Measurements from ENCODE around the gene SMIM13.

Gene SMIM13

DNA sequence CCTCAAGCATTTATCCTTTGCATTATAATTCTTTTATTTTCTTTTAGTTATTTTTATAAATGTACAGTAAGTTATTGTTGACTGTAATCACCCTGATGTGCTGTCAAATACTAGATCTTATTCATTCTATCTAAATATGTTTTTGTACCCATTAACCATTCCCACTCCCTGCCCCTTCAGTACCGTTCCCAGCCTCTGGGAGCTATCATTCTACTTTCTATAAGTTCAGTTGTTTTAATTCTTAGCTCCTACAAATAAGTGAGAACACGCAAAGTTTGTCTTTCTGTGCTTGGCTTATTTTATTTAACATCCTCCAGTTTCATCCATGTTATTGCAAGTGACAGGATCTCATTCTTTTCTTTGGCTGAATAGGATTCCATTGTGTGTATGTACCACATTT is 30.3 kb downstream of the SMIM13 start:
- DNase-seq: no peak

DNA sequence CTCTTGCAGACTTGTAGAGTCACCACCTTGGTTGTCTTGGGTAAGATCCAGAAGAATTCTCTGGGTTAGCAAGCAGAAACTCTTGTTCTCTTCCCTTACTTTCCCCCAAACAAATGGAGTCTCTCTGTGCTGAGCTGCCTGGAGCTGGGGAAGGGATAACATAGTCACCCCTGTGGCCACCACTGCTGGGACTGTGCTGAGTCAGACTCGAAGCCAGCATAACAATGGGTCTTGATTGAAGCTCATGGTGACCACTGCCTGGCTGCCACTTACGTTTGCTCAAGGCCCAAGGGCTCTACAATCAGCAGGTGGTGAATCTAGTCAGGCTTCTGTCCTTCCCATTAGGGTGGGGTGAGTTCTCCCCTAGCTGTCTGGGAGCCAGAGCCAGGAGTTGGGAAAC is 33.2 kb downstream of the SMIM13 start:
- no peak for DNase-seq

DNA sequence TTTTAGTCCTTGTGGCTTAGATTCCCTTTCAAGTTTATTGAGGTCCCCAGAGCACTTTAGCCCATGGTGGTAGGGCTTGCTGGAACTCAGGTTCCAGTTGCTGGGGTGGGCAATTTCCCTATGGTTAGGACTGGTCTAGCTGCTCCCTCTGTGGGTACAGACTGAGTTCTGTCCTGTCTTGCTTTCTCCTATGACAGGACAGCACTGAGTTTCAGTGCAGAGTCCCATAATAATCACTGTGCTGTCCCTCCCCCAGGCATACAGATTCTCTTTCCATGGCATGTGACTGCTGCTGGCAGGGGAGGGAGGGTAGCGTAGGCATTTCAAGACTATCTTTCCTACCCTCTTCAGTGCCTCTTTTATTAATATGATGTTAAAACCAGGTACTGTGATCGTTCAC is 35.0 kb downstream of the SMIM13 start:
- no peak for DNase-seq

DNA sequence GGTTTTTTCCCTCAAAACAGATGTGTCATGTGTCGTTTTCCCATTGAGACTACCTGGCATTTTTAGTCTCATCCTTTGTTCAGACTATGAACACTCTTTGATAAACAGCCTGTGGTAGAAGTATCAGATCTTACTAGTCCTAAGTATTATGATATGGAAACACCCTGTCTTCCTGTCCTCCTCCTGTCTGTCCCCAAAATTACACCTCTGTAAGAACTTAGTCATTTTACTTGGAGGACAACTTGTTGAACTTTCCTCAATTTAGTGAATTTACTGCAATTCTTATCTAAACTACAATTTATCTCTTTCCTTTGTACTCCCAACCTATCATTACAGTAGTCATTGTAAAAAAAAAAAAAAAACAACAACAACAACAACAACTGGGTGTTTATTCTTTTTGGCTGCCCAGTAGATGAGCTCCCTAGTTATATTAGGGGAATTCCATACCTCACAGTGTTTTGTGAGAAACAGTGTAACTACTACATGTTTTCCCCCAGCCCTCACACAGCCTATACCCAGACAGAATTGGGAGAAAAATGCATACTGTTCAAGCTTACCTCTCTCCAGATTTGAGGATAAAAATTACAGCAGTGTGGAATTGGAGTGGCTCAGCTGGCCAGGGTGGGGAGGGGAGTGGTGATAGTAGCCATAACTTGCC is 36.4 kb downstream of the SMIM13 start:
- DNase-seq: no peak

DNA sequence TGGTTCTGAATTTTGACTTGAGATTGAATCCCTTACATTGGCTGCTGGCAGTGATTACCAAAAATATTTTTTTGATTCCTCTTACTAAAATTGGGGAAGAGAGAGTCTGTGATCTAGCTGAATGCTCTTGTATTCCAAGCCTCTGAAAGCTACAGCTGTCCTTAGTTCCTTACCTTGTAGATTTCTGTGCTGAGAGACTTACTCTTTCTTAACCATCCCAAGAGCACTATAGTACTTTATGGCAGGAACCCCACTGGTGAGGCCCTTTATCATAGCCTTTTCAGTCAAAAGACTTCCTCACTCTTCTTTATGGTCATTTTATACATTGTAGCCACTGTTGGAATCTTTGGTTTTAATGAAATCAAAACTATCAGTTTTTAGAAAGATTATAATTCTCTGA is 37.0 kb downstream of the SMIM13 start:
- DNase-seq: no peak

DNA sequence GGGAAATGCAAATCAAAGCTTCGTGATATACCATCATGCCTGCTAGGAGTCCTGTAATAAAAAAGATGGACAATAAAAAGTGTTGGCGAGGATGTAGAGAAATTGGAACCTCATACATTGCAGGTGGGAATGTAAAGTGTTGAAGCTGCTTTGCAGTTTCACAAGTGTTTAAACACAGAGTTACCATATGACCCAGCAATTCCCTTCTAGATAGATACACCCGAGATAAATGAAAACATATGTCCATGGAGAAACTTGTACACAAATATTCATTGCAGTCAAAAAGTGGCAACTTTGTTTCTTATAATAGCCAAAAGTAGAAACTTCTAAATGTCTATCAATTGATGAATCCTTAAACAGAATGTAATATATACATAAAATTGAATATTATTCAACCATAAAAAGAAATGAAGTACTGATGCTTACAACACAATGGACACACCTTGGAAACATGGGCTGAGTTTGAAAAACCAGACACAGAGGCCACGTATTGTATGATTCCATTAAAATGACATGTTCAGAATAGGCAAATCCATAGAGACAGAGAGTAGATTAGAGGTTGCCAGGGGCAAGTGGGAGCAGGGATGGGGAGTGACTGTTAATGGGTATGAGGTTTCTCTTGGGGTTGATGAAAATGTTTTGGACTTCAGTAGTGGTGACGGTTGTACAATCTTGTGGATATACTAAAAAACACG is 38.7 kb downstream of the SMIM13 start:
- no peak for DNase-seq

DNA sequence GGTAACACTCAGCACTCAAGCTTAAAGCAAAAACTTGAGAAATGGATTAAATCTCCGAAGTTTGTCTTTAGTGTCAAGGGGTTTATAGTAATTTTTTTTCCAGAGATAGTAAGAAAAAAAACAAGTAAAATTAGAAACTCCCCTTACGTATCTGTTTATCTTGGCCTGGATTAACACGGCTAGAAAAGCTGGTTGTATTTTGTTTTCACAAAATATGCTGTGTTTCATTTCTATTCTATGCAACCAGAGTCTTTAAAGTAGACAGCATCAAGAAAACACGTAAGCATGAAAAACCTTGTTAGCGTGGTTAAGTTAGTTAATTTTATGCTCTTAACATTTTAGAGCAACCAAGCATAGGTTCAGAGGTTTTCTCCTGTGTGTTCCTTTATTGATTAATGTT is 39.6 kb downstream of the SMIM13 start:
- DNase-seq: no peak

DNA sequence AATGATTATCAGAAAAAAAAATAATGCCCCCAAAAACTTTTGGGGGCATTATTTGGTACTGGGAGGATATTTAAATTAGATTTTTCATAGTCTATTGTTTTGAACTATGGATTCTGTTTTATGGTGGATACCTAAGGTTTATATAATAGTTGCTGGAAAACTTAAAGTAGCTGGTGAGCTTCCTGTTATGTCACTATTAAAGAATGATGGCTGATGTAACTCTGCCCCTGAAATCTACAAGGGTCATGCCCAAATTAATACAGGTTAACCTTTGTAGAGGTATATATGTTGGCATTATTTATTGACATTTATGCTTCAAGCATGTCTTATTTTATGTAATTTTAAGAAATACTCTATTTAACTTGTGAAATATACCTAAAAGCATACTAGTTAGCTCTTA is 43.2 kb downstream of the SMIM13 start:
- DNase-seq: no peak

DNA sequence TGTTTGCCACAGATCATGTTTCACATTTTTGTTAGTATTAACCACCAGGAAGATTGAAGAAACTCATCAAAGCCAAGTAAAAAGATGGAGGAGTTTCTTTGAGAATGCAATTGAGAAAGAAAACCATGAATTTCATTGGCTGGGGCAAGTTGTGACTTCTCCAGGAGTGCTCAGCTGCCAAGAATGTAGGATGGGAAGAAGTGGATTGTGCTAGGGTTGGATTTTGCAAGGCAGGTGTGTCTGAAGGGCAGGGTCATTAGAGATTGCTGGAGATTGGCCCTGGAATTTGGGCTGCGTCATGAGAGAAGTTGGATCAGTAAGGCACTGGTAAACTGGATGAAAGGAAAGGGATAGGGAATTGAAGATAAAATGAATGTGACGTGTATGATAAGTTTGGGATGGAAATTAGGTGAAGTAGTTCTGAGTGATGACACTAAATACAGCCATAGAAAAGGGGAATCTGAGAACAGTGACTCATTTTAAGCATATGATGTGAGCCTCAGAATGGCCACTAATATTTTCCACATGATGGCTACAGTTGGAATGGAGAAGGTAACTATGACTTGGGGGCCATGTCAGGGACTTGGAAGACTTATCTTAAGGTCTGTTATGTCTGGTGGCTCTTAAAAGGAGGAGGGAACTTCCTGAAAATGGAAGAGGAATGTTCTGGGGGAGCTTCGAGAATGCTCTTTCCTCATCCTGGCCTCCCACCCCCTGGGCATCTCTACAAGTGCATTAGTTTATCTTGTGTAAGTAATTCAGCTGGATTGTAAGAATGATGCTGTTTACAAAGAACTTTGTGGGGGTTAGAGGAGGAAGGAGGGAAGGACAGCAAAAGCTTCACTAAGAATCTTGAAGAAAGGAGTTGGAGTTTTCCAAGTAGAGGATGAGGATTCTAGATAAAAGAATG is 45.7 kb downstream of the SMIM13 start:
- no peak for DNase-seq

DNA sequence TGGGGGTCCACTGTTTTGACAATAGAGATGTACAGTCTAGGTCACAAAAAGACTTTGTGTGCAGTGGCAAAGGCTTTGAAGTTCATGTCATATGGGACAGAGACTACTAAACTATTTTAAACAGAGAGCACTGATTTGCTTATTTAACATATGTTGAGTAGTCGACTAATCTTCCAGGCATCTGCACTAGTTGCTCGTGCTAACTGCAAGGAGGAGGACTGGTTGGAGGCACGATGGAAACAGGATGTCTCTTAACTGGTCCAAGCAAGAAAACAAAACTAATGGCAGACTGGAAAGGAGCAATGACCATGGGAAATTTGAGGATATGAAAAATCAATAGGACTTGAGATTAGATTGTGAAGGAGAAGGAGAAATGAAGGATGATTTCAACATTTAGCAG is 46.4 kb downstream of the SMIM13 start:
- DNase-seq: no peak

DNA sequence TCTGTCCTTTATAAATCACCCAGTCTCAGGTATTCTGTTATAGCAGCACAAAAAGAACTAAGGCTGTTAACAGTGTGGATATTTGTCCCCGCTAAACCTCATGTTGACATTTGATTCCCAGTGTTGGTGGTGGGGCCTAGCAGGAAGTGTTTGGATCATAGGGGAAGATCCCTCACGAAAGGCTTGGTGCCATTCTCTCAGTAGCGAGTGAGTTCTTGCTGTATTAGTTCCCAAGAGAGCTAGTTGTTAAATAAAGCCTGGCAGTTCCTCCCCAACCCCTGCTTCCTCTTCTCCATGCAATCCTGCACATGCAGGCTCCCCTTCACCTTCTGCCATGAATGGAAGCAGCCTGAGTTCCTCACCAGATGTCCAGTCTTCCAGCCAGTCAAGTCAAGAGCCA is 47.7 kb downstream of the SMIM13 start:
- no peak for DNase-seq

DNA sequence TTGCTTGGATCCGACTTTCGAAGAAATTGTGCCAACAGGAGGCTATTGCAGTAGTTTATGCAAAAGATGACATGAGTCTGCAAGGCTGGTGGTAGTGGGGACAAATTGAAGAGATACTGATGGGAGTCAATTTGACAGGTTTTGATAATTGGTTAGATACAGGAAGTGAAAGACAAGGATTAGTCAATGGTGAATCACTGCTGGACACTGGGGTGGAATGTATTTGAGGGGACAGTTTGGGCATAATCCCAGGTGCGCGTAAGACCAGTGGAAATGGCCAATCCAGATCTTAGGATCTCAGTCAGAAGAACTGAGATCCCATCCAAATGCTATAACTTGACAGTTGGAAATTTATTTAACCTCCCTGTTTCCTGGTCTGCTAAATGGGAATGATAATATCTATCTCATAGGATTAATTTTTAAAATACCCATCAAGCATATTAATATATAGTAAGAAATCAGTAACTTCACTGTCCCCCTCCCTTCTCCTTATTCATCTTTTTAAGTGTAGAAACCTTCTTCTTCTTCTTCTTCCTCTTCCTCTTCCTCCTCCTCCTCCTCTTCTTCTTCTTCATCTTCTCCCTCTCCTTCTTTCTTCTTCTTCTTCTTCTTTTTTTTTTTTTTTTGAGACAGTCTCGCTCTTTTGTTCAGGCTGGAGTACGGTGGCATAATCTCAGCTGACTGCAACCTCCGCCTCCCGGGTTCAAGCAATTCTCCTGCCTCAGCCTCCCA is 48.8 kb downstream of the SMIM13 start:
- no peak for DNase-seq

DNA sequence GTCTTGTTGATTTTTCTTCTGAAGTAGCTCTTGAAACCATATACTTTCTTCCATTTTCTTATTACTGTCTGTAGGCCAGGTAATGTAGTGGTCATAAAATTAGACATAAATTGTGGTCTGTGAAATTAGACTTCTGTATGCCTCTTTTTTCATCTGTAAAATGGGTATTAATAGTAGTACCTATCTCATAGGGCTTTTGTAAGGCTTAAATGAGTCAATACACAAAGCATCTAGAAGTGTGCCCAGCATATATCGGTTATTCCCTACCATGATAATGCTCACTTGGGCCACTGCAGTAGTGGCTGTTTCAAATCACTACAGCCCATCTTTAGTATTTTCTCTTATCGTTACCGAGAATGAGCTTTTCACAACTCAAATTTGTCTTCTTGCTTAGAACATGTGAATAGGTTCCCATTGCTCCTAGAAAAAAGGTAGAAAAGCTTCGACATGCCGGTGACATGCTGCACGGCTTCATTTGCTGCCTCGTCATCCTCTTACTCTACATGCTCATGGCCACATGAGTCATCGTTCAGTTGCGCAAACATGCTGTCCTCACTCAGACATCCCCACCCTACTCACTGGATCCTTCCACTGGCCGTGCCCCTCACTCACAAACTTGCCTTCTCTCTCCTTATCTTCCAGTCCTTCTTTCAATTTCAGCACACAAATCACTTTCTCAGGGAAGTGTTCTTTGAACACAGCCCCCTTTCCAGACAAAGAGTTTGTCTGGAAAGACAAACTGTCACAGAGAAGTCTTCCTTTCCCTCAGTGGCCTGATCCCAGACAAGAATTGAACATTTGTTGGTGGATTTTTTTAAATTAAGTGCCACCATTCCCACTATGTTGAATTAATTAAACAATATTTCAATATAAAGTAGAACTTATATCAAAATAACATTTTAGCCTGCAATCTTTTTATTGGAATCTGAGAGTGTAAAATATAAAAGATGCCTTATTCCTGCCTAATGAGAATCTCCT is 50.0 kb downstream of the SMIM13 start:
- peak; percentile 23 for DNase-seq

DNA sequence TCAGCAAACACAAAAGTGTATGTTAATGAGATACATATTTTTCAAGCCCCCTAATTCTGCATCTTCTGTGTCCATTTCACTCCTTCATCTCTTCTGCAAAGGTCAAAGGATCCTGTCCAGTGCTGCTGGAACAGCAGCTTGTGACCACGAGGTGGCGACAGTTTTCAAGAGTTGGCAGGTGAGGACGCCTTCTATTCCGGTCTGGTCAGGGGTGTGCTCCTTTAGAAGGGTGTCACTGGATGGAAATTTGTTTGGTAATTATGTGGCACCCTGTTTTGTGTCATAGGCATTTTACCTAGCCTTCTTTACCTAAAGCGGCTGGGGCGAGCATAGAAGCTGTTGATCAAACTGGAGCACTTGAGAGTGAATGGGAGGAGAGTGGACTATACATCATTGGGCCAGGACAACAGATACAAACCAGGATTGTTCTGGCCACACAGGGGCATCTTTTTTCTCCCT is 50.8 kb downstream of the SMIM13 start:
- DNase-seq: peak; percentile 49

DNA sequence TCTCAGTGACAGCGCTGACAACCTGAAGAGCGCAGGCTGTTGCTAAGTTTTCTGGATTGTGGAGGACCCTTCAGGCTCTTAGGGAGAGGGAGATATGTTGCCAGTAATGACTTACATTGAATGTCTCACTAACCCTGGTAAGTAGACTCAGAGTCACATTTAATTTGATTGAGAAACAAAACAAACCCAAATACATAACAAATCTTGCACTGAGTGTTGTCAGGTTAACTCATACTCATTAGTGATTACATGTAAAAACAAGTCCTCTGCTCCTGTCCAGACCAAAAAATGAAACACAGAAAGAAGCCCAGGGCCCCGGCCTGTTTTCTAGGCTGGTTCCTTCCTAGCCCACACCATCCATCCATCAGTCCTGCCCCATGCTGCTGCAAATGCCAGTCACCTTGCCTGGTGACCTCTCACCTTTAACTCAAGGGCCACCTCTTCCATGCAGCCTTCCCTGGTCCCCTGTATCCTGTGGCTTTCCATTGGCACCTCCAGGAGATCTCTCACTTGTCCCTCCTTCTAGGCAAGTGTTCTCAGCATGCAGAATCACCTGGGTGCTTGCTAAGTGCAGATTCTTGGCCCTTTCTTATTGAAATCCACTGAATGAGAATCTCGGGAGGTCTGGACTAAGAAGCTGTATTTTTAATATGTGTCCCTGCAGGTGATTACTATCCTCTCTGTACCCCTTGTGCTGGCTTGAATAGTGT is 52.6 kb downstream of the SMIM13 start:
- DNase-seq: no peak

DNA sequence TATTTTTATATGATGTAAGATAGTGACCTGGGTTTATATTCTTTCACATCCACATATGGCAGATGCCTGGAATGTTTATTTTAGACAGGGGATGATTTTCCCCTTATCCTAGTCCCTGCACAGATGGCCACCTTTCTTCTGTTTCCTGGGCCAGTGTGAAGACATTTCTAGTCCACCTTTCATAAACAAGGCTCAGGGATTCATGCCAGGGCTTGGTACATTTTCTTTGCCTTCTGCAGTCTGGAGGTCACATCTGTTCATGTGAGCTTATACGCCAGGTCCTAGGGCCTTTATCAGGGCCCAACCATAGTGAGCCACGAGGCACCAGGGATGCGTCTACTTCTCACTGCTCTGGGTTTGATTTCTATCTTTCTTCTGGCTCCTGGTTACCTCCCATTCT is 55.9 kb downstream of the SMIM13 start:
- no peak for DNase-seq

DNA sequence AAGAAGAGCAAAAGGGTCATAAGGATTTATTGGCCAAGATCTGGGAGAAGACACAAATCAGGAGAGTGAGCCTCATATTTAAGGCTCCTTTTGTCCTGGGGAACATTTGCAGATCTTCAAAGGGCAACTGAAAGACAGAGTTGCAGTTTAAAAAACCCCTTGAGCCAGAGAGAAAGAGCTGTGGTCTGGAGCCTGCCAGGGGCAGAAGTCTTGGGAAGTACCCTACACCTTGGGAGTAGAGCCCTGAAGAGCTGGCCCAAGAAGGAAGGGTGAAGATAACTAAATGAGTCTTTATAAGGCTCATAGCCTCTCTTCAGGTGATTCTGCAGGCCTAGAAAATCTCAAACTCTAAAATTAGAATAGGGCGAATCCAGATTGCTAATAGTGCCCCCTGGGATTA is 57.9 kb downstream of the SMIM13 start:
- DNase-seq: no peak

DNA sequence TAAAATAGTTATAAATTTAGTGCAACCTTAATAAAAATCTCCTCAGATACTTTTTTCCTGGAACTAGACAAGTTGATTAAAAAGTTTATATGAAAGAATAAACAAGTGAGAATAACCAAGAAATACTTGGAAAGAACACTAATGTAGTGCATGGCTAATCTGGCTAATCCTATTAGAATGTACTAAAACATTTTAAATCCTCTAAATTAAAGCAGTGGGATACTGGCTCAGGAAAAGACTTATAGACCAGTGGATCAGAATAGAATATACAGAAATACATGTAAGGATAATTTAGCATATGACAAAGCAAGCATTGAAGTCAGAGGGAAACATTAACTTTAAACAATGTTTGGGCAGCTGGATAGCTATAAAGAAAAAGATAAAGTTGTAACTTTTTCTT is 58.9 kb downstream of the SMIM13 start:
- no peak for DNase-seq

DNA sequence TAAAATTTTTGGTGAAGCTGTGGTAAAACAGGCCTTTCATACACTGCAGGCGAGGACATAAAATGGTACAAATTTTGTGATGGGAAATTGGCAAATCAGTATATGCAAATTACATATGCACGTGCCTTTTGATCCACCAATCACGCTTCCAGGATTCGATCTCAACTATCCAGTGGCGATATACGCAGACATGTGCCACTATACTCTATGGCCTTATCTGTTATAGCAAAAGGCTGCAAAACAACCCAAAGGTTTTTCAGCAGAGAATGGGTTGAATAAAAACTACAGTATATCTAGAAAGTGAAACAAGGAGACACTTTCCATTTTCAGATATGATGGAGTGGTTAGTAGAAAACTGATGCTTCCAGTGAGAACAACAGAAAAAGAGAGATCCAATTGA is 59.8 kb downstream of the SMIM13 start:
- DNase-seq: no peak

DNA sequence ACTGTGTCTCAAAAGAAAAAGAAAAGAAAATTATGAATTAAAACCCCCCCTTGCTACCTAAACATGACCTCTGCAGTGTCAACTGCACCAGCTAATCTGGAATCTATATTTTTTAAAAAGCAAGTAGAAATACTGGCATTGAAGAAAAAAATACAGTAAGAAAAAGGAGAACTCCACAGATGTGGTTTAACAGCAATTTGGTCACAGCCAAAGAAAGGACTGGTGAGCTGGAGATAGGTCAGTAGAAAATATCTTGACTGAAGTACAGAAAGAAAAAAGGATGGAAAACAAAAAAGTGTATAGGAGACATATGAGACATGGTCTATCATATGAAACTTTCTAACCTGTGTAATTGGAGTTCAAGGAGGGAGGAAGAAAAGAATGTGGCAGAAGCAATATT is 62.0 kb downstream of the SMIM13 start:
- DNase-seq: no peak

DNA sequence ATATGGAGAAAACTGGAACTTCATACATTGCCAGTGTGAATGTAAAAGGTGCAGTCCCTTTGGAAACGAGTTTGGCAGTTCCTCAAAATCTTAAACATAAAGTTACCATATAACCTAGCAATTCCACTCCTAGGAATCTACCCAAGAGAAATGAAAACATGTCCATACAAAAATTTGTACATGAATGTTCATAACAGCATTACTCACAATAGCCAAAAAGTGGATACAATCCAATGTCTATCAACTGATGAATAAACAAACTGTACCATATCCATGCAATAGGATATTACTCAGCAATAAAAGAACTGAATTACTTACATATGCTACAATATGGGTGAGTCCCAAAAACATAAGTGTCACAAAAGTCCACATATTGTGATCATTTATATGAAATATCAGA is 66.6 kb downstream of the SMIM13 start:
- no peak for DNase-seq
